ENCODE data around the gene BABAM2.
"Not testable (repeated sequence)": the region's sequence is repeated elsewhere in the genome, so short reads cannot be mapped to it uniquely, and the experiment has no call there.

- TF ChIP-seq ZBTB33 (IDR thresholded peaks at IDR 0.05); CTCF (IDR thresholded peaks at IDR 0.05; ENCODE audit: low read depth, low read length, missing input control); REST (IDR thresholded peaks at IDR 0.05); RAD21 (IDR thresholded peaks at IDR 0.05); HNF4A (conservative IDR thresholded peaks at IDR 0.05); RXRA (IDR thresholded peaks at IDR 0.05); JUND (IDR thresholded peaks at IDR 0.05); TAF1 (conservative IDR thresholded peaks at IDR 0.05); GABPA (IDR thresholded peaks at IDR 0.05 in 1 of 2, conservative IDR thresholded peaks at IDR 0.05 in 1 of 2); YY1 (IDR thresholded peaks at IDR 0.05); EGR1 (IDR thresholded peaks at IDR 0.05; ENCODE audit: low read depth in 2 of 2); FOXA1 (IDR thresholded peaks at IDR 0.05): not testable (repeated sequence)
- TF ChIP-seq, protein P1, sequence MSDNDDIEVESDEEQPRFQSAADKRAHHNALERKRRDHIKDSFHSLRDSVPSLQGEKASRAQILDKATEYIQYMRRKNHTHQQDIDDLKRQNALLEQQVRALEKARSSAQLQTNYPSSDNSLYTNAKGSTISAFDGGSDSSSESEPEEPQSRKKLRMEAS (IDR thresholded peaks at IDR 0.05), result not testable (repeated sequence)
Measured at GRCh38 chr2:27968045-27968444, 77.5 kb downstream of the BABAM2 start.

Measured in liver (tissue), 3 donors.